ENCODE results near the gene FZD1.

DNA sequence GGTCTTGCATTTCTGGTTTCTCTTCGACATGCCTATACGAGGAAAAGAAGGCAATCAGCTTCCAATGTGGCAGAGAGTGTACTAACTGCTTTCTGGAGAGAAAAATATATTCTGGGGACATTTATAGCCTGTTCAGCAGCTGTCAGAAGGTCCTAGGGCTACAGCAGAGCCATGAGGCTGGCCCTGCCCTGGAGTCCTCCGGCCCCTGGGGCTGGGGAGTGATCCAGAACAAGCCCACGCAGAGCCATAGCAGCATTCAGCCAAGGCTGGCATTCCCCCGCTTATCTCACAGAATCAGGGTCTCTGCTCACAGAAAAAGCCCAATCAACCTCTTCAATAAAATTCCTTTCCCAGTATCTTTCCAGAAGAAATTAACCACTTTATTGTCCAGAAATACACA, 48.9 kb downstream of the FZD1 start:
- TF ChIP-seq, protein P1, sequence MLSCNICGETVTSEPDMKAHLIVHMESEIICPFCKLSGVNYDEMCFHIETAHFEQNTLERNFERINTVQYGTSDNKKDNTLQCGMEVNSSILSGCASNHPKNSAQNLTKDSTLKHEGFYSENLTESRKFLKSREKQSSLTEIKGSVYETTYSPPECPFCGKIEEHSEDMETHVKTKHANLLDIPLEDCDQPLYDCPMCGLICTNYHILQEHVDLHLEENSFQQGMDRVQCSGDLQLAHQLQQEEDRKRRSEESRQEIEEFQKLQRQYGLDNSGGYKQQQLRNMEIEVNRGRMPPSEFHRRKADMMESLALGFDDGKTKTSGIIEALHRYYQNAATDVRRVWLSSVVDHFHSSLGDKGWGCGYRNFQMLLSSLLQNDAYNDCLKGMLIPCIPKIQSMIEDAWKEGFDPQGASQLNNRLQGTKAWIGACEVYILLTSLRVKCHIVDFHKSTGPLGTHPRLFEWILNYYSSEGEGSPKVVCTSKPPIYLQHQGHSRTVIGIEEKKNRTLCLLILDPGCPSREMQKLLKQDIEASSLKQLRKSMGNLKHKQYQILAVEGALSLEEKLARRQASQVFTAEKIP (CRISPR knock-in tag; IDR thresholded peaks at IDR 0.05; ENCODE audit: borderline replicate concordance), result no peak
- no peak for TF ChIP-seq HMG20A (CRISPR knock-in tag; IDR thresholded peaks at IDR 0.05; ENCODE audit: borderline replicate concordance)
- TF ChIP-seq, protein P2, sequence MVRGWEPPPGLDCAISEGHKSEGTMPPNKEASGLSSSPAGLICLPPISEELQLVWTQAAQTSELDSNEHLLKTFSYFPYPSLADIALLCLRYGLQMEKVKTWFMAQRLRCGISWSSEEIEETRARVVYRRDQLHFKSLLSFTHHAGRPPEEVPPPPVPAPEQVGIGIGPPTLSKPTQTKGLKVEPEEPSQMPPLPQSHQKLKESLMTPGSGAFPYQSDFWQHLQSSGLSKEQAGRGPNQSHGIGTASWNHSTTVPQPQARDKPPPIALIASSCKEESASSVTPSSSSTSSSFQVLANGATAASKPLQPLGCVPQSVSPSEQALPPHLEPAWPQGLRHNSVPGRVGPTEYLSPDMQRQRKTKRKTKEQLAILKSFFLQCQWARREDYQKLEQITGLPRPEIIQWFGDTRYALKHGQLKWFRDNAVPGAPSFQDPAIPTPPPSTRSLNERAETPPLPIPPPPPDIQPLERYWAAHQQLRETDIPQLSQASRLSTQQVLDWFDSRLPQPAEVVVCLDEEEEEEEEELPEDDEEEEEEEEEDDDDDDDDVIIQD (CRISPR knock-in tag; IDR thresholded peaks at IDR 0.05; ENCODE audit: low read depth), result no peak
- TF ChIP-seq, protein P3, sequence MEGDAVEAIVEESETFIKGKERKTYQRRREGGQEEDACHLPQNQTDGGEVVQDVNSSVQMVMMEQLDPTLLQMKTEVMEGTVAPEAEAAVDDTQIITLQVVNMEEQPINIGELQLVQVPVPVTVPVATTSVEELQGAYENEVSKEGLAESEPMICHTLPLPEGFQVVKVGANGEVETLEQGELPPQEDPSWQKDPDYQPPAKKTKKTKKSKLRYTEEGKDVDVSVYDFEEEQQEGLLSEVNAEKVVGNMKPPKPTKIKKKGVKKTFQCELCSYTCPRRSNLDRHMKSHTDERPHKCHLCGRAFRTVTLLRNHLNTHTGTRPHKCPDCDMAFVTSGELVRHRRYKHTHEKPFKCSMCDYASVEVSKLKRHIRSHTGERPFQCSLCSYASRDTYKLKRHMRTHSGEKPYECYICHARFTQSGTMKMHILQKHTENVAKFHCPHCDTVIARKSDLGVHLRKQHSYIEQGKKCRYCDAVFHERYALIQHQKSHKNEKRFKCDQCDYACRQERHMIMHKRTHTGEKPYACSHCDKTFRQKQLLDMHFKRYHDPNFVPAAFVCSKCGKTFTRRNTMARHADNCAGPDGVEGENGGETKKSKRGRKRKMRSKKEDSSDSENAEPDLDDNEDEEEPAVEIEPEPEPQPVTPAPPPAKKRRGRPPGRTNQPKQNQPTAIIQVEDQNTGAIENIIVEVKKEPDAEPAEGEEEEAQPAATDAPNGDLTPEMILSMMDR (CRISPR knock-in tag; IDR thresholded peaks at IDR 0.05), result no peak
